ENCODE results near the gene UBE2B.
"Not testable (repeated sequence)": the region's sequence is repeated elsewhere in the genome, so short reads cannot be mapped to it uniquely, and the experiment has no call there.

The UBE2B gene

DNA sequence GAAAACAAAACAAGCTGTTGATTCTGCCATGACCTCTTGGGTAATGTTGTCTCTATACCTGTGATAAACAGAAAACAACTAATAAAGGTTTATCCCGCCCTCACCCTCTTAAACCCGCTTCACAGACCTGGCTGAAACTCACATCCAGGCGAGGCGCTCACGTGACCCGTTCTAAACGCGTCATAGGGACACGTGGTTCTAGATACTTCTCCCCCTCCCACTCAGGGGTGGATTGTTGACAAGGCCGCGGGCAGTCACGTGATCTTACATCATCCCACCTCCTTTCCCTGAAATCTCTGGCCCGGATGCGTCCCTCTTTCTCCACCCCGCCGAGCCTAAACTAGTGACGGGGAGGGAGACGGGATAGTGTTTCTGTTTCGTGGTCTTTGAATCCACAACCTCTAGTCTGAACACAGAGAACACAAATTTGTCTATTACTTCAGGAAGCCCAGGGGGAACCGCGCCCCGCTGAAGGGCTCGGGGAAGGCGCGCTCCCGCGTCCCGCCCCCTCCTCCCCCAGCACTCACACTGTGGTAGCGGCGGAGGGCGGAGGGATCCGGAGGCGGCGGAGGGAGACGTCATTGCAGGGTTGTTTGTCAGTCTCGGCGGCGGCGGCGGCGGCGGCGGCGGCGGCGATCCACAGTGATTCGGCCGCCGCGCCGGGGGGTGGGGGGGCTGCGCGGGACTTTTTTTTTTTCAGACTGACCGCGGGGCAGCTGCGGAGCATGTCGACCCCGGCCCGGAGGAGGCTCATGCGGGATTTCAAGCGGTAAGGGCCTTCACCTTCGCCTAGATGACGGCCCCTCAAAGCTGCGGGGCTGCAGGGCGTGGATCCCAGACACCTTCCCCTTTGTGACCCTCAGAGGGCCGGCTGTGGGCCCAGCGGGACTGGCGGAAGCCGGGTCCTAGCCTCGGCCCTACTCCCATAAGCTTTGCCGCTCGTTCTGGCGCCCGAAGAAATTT, at the start of gene UBE2B:
Gene UBE2B (plus strand): TSS at position 699 of the 963 bp plus-strand sequence. CDS start 27 bp downstream, at position 726.
- Histone ChIP-seq H3K27me3 (ENCODE audit: control insufficient read depth in 5 of 5, insufficient read depth in 4 of 5, low read length in 5 of 5) (no peaks in the 10 kb centered on the region), H3K27ac (ENCODE audit: low read depth, low read length) (peak within 1 kb of the TSS; percentile 99), H3K9me3 (ENCODE audit: control insufficient read depth in 5 of 5, low read length in 5 of 5) (no peaks in the 10 kb centered on the region), H3K36me3 (ENCODE audit: control insufficient read depth in 5 of 5, insufficient read depth in 5 of 5, low read length in 5 of 5) (peaks cover 0 to 12% (median 2%) of the 10 kb centered on the region in 5 donors), H3K4me3 (ENCODE audit: low read depth in 1 of 5, low read length in 5 of 5) (peak within 1 kb of the TSS; percentile 87 to 97 (median 95)), H3K4me1 (ENCODE audit: control insufficient read depth in 5 of 5, insufficient read depth in 5 of 5, low read length in 5 of 5) (peaks cover 1 to 43% (median 42%) of the 10 kb centered on the region in 5 donors), H3K9ac (ENCODE audit: low read length in 5 of 5) (peak within 1 kb of the TSS; percentile 85 to 100 (median 100))

GRCh38 chr5:134327327-134327726, 44.0 kb upstream of the UBE2B start:
- Histone ChIP-seq H3K9ac (ENCODE audit: low read length in 5 of 5) (no peak overlapping the region), H3K36me3 (ENCODE audit: control insufficient read depth in 5 of 5, insufficient read depth in 5 of 5, low read length in 5 of 5) (no peaks in the 10 kb centered on the region), H3K27me3 (ENCODE audit: control insufficient read depth in 5 of 5, insufficient read depth in 4 of 5, low read length in 5 of 5) (no peaks in the 10 kb centered on the region), H3K4me3 (ENCODE audit: low read depth in 1 of 5, low read length in 5 of 5) (no peak overlapping the region), H3K27ac (ENCODE audit: low read depth, low read length) (no peak overlapping the region), H3K4me1 (ENCODE audit: control insufficient read depth in 5 of 5, insufficient read depth in 5 of 5, low read length in 5 of 5) (no peaks in the 10 kb centered on the region), H3K9me3 (ENCODE audit: control insufficient read depth in 5 of 5, low read length in 5 of 5) (peaks cover 4 to 25% (median 17%) of the 10 kb centered on the region in 5 donors)

DNA sequence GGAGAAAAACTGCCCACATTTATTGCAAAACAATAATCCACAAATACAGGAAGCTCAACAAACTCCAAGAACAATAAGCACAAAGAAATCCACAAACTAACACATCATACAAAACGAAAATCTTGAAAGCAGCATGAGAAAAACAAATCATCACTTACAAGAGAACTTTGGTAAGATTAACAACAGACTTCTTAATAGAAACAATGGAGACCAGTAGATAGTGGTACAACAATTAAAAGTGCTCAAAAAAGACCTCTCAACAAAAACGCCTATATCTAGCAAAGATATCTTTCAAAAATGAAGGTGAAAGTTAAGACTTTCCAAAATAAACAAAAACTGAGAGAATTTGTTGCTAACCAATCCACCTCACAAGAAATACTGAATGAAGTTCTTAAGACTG, 42.8 kb upstream of the UBE2B start:
- peaks cover 4 to 25% (median 17%) of the 10 kb centered on the region in 5 donors for H3K9me3 ChIP-seq (ENCODE audit: control insufficient read depth in 5 of 5, low read length in 5 of 5)
- H3K9ac ChIP-seq (ENCODE audit: low read length in 5 of 5): no peak overlapping the region
- peak overlapping the region in 1 of 5 donors; percentile 15 for H3K4me3 ChIP-seq (ENCODE audit: low read depth in 1 of 5, low read length in 5 of 5)
- H3K36me3 ChIP-seq (ENCODE audit: control insufficient read depth in 5 of 5, insufficient read depth in 5 of 5, low read length in 5 of 5): no peaks in the 10 kb centered on the region
- no peaks in the 10 kb centered on the region for H3K4me1 ChIP-seq (ENCODE audit: control insufficient read depth in 5 of 5, insufficient read depth in 5 of 5, low read length in 5 of 5)
- H3K27ac ChIP-seq (ENCODE audit: low read depth, low read length): no peak overlapping the region
- H3K27me3 ChIP-seq (ENCODE audit: control insufficient read depth in 5 of 5, insufficient read depth in 4 of 5, low read length in 5 of 5): no peaks in the 10 kb centered on the region

DNA sequence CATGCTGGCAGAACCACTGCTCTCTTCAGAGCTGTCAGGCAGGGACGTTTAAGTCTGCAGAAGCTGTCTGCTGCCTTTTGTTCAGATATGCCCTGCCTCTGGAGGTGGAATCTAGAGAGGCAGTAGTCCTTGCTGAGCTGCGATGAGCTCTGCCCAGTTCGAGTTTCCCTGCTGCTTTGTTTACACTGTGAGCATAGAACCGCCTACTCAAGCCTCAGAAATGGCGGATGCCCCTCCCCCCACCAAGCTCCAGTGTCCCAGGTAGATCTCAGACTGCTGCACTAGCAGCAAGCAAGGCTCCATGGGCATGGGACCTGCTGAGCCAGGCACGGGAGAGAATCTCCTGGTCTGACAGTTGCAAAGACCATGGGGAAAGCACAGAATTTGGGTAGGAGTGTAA, 34.5 kb upstream of the UBE2B start:
- not testable (repeated sequence) for H3K4me1 ChIP-seq (ENCODE audit: control insufficient read depth in 5 of 5, insufficient read depth in 5 of 5, low read length in 5 of 5); H3K9ac ChIP-seq (ENCODE audit: low read length in 5 of 5); H3K27ac ChIP-seq (ENCODE audit: low read depth, low read length); H3K9me3 ChIP-seq (ENCODE audit: control insufficient read depth in 5 of 5, low read length in 5 of 5); H3K27me3 ChIP-seq (ENCODE audit: control insufficient read depth in 5 of 5, insufficient read depth in 4 of 5, low read length in 5 of 5); H3K4me3 ChIP-seq (ENCODE audit: low read depth in 1 of 5, low read length in 5 of 5); H3K36me3 ChIP-seq (ENCODE audit: control insufficient read depth in 5 of 5, insufficient read depth in 5 of 5, low read length in 5 of 5)

GRCh38 chr5:134343500-134343899, 27.9 kb upstream of the UBE2B start:
- H3K36me3 ChIP-seq (ENCODE audit: control insufficient read depth in 5 of 5, insufficient read depth in 5 of 5, low read length in 5 of 5); H3K4me3 ChIP-seq (ENCODE audit: low read depth in 1 of 5, low read length in 5 of 5); H3K4me1 ChIP-seq (ENCODE audit: control insufficient read depth in 5 of 5, insufficient read depth in 5 of 5, low read length in 5 of 5); H3K27ac ChIP-seq (ENCODE audit: low read depth, low read length); H3K9me3 ChIP-seq (ENCODE audit: control insufficient read depth in 5 of 5, low read length in 5 of 5); H3K9ac ChIP-seq (ENCODE audit: low read length in 5 of 5); H3K27me3 ChIP-seq (ENCODE audit: control insufficient read depth in 5 of 5, insufficient read depth in 4 of 5, low read length in 5 of 5): not testable (repeated sequence)

DNA sequence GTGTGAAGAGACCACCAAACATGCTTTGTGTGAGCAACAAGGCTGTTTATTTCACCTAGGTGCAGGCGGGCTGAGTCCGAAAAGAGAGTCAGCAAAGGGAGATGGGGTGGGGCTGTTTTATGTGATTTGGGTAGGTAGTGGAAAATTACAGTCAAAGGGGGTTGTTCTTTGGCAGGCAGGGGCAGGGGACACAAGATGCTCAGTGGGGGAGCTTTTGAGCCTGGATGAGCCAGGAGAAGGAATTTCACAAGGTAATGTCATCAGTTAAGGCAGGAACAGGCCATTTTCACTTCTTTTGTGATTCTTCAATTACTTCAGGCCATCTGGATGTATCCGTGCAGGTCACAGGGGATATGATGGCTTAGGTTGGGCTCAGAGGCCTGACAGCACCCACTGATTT, 25.9 kb upstream of the UBE2B start:
- not testable (repeated sequence) for H3K4me3 ChIP-seq (ENCODE audit: low read depth in 1 of 5, low read length in 5 of 5); H3K36me3 ChIP-seq (ENCODE audit: control insufficient read depth in 5 of 5, insufficient read depth in 5 of 5, low read length in 5 of 5); H3K4me1 ChIP-seq (ENCODE audit: control insufficient read depth in 5 of 5, insufficient read depth in 5 of 5, low read length in 5 of 5); H3K27ac ChIP-seq (ENCODE audit: low read depth, low read length); H3K27me3 ChIP-seq (ENCODE audit: control insufficient read depth in 5 of 5, insufficient read depth in 4 of 5, low read length in 5 of 5); H3K9ac ChIP-seq (ENCODE audit: low read length in 5 of 5); H3K9me3 ChIP-seq (ENCODE audit: control insufficient read depth in 5 of 5, low read length in 5 of 5)

GRCh38 chr5:134345996-134346395, 25.4 kb upstream of the UBE2B start:
- Histone ChIP-seq H3K9ac (ENCODE audit: low read length in 5 of 5) (no peak overlapping the region), H3K4me1 (ENCODE audit: control insufficient read depth in 5 of 5, insufficient read depth in 5 of 5, low read length in 5 of 5) (no peaks in the 10 kb centered on the region), H3K27me3 (ENCODE audit: control insufficient read depth in 5 of 5, insufficient read depth in 4 of 5, low read length in 5 of 5) (no peaks in the 10 kb centered on the region), H3K36me3 (ENCODE audit: control insufficient read depth in 5 of 5, insufficient read depth in 5 of 5, low read length in 5 of 5) (peaks cover 0 to 6% (median 5%) of the 10 kb centered on the region in 5 donors), H3K4me3 (ENCODE audit: low read depth in 1 of 5, low read length in 5 of 5) (no peak overlapping the region), H3K9me3 (ENCODE audit: control insufficient read depth in 5 of 5, low read length in 5 of 5) (no peaks in the 10 kb centered on the region), H3K27ac (ENCODE audit: low read depth, low read length) (no peak overlapping the region)

- Histone ChIP-seq H3K36me3 (ENCODE audit: control insufficient read depth in 5 of 5, insufficient read depth in 5 of 5, low read length in 5 of 5) (peaks cover 0 to 6% (median 5%) of the 10 kb centered on the region in 5 donors), H3K4me1 (ENCODE audit: control insufficient read depth in 5 of 5, insufficient read depth in 5 of 5, low read length in 5 of 5) (no peaks in the 10 kb centered on the region), H3K9ac (ENCODE audit: low read length in 5 of 5) (no peak overlapping the region), H3K9me3 (ENCODE audit: control insufficient read depth in 5 of 5, low read length in 5 of 5) (no peaks in the 10 kb centered on the region), H3K4me3 (ENCODE audit: low read depth in 1 of 5, low read length in 5 of 5) (no peak overlapping the region), H3K27me3 (ENCODE audit: control insufficient read depth in 5 of 5, insufficient read depth in 4 of 5, low read length in 5 of 5) (no peaks in the 10 kb centered on the region), H3K27ac (ENCODE audit: low read depth, low read length) (no peak overlapping the region)
These were observed 21.9 kb upstream of the UBE2B start for GRCh38 chr5:134349463-134349862.

DNA sequence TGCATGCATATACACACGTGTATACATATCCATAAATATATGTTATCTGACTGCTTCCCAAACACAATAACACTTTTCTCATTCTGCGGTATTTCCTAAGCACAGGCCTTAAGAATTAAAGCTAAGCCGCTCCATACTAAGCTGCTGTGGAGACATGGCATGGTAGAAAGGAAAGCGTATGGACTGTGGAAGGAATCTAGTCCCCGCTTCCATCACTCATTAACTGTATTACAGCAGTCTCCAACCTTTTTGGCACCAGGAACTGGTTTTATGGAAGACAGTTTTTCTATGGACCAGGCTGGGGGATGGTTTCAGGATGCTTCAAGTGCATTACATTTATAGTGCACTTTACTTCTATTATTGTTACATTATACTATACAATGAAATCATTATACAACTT, 15.7 kb upstream of the UBE2B start:
- Histone ChIP-seq H3K9me3 (ENCODE audit: control insufficient read depth in 5 of 5, low read length in 5 of 5) (no peaks in the 10 kb centered on the region), H3K27ac (ENCODE audit: low read depth, low read length) (no peak overlapping the region), H3K27me3 (ENCODE audit: control insufficient read depth in 5 of 5, insufficient read depth in 4 of 5, low read length in 5 of 5) (no peaks in the 10 kb centered on the region), H3K4me3 (ENCODE audit: low read depth in 1 of 5, low read length in 5 of 5) (no peak overlapping the region), H3K4me1 (ENCODE audit: control insufficient read depth in 5 of 5, insufficient read depth in 5 of 5, low read length in 5 of 5) (no peaks in the 10 kb centered on the region), H3K9ac (ENCODE audit: low read length in 5 of 5) (no peak overlapping the region), H3K36me3 (ENCODE audit: control insufficient read depth in 5 of 5, insufficient read depth in 5 of 5, low read length in 5 of 5) (no peaks in the 10 kb centered on the region)

GRCh38 chr5:134365604-134366003, 5.8 kb upstream of the UBE2B start:
- Histone ChIP-seq H3K9ac (ENCODE audit: low read length in 5 of 5) (no peak overlapping the region), H3K36me3 (ENCODE audit: control insufficient read depth in 5 of 5, insufficient read depth in 5 of 5, low read length in 5 of 5) (no peaks in the 10 kb centered on the region), H3K9me3 (ENCODE audit: control insufficient read depth in 5 of 5, low read length in 5 of 5) (no peaks in the 10 kb centered on the region), H3K27ac (ENCODE audit: low read depth, low read length) (no peak overlapping the region), H3K4me3 (ENCODE audit: low read depth in 1 of 5, low read length in 5 of 5) (no peak overlapping the region), H3K27me3 (ENCODE audit: control insufficient read depth in 5 of 5, insufficient read depth in 4 of 5, low read length in 5 of 5) (no peaks in the 10 kb centered on the region), H3K4me1 (ENCODE audit: control insufficient read depth in 5 of 5, insufficient read depth in 5 of 5, low read length in 5 of 5) (peaks cover 0 to 23% (median 22%) of the 10 kb centered on the region in 5 donors)

Measured in subcutaneous abdominal adipose tissue (tissue), 5 donors.